Fibroblast of skin of left quadriceps (primary cell): ENCODE data around the gene EP300.
"Not testable (repeated sequence)": the region's sequence is repeated elsewhere in the genome, so short reads cannot be mapped to it uniquely, and the experiment has no call there.

Experiments
- DNase-seq, 2 experiments: peaks; one replicate each; pipeline ENCODE4 v3.0.0-alpha.2; 2013; ENCODE audit warnings: low read depth in 2 of 2

EP300 gene

DNA sequence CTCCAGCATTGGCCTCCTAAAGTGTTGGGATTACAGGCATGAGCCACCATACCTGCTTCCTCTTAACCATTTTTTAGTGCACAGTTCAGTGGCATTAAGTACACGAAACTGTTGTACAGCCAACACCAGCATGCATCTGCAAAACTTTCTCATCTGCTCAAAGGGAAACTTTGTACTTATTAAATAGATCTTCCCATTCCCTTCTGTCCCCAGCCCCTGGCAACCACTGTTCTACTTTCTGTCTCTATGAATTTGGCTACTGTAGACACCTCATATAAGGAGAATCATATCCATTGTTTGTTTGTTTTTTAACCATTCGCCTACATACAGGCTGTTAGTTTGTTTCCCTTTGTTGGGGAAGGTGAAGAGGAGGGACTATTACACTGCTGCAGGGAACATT is 6.5 kb upstream of the EP300 start:
- no peak for DNase-seq

DNA sequence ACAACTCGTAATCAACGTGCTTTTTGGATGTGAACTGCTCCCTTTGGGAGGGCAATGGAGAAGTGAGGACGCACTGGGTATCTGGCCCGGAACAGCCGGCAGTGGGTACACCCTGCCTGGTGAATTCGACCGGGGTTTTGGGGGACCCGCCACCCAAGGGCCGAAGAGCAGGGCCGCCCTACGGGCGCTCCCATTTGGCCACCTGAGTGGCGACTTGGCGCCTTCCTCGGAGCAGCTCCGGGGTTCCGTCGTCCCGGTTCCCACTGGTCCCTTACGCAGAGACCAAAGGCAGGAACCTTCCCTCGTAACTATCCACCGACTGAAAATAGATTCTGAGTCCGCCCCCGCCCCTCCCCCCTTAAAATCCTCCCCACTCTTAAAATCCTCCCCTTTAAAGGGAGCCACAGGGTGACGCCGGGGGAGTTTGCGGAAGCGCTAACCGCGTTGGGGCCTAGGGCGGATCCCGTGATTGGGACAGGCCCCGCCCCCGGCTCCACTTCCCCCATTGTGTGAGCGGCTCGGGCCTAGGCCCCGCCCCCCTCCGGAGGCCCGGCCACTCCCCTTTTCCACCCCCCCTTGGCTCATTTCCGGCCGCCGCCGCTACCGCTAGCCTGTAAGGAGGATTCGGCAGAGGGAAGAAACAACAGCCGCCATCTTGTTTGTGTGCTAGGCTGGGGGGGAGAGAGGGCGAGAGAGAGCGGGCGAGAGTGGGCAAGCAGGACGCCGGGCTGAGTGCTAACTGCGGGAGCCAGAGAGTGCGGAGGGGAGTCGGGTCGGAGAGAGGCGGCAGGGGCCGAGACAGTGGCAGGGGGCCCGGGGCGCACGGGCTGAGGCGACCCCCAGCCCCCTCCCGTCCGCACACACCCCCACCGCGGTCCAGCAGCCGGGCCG is 1.0 kb upstream of the EP300 start:
- peak; percentile 98 for DNase-seq

DNA sequence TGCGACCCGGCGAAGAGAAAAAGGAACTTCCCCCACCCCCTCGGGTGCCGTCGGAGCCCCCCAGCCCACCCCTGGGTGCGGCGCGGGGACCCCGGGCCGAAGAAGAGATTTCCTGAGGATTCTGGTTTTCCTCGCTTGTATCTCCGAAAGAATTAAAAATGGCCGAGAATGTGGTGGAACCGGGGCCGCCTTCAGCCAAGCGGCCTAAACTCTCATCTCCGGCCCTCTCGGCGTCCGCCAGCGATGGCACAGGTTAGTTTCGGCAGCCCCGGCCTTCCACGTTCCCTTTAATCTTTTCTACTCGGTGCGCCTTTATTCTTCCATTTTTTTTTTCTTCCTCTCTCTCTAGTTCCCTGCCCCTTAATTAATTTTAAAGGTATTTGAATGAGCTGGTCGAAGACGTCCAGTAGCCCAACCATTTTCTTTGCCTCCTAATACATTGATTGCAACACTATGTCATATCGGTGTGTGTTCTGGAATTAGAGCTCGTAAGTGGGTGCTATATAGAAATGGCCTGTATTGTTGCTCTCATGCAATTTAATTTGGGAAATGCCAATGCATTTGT is 537 bp downstream of the EP300 start:
- no peak for DNase-seq

DNA sequence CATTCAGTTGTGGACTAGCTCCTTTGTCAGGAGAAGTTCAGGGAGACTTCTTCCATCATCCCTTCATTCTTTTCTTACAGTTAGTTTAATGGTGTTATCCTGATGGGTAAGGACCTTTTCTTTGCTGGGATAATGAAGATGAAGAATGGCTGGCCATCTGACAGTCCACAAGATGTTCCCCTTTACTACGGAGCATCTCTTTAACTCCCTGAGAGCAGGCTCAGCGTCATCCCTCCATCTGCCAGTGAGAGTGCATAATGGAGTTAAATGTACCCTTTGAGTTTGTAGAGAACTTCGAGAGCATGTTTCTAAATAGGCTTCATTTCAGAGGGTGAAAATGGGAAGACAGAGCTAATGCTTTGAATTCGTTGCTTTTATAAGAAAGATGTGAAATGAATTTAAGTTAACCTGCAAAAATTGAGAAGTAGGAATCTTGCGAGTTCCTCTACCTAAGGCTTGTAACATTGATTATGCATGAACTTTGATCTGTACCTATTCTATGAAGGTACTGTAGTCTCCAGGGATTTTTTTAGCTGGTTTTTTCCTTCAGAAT is 1.7 kb downstream of the EP300 start:
- DNase-seq, result no peak

DNA sequence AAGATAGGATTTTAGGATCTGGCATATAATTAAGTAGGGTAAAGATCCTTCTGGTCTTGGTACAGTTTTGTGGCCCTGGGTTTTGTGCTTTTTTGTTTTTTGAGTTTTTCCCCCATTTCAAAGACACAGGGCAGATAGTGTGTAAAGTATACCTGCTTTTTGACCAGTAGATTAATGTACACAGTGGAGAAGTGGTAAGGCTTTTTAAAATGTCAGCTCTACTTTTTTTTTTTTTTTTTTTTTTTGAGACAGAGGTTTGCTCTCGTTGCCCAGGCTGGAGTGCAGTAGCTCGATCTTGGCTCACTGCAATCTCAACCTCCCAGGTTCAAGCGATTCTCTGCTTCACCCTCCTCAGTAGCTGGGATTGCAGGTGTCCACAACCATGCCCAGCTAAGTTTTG is 4.0 kb downstream of the EP300 start:
- DNase-seq, result no peak

DNA sequence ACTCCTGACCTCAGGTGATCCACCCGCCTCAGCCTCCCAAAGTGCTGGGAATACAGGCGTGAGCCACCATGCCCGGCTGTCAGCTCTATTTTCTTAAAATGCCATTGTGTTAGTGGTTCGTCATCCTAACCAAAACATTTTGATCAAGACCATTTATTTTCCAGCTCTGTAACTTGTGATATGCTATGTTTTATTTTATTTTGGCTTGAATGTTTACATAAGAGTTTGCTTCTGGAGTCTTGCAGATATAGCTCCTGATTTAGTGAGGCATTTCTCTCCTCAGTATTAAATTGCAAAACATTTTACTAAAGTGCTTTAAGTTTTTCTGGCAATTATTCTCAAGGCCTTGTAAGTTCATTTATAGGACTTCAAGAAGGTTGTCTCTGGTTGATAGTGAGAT is 4.4 kb downstream of the EP300 start:
- no peak for DNase-seq

DNA sequence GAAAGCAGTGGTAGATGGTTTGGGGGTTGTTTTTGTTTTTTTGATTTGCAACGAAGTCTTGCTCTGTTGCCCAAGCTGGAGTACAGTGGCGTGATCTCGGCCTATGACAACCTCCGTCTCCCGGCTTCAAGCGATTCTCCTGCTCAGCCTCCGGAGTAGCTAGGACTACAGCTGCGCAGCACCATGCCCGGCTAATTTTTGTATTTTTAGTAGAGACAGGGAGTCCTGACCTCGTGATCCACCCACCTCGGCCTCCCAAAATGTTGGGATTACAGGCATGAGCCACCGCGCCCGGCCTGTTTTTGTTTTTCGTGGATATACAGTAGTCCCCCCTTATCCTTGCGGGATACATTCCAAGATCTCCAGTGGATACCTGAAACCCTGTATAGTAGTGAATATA is 6.6 kb downstream of the EP300 start:
- DNase-seq, result no peak

DNA sequence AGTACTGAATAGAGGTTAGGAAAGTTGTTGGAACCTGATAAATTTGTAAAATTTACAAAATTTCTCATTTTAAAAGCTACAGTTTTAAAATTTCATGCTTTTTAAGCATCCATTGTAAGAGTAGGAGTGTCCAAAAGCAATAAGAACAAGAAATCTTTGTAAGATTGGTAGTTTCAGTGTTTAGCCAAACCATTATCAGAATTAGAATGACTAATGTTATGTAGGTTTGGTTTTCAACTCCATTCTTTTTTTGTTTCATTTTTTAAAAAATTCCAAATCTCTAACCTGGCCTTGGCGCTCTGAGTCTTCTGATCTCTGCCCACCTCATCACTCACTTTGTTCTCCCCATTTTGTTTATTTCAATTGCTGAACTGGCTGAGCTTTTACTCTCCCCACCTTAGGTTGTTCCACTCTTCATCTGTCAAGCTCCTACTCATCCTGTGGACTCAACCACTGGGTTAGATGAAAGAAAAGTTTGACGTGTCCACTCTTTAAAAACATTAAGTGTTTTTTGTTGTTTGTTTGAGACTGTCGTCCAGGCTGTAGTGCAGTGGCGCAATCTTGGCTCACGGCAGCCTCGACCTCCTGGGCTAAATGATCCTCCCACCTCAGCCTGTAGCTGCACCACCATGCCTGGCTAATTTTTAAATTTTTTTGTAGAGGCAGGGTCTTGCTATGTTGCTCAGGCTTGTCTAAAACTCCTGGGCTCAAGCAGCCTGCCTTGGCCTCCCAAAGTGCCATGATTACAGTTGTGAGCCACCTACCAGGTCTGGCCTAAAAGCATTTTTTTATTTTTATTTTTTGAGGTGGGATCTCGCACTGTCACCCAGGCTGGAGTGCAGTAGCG is 14.0 kb downstream of the EP300 start:
- no peak for DNase-seq

DNA sequence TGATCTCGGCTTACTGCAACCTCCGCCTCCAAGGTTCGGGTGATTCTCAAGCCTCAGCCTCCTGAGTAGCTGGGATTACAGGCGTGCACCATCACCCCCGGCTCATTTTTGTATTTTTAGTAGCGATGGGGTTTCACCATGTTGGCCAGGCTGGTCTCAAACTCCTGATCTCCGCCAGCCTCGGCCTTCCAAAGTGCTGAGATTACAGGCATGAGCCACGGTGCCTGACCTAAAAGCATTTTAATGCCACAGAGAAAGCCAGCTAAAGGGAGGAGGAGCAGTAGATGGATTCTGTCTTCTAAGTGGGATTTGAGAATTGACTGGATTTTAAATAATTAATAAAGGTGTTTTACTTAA is 14.6 kb downstream of the EP300 start:
- DNase-seq, result not testable (repeated sequence)

DNA sequence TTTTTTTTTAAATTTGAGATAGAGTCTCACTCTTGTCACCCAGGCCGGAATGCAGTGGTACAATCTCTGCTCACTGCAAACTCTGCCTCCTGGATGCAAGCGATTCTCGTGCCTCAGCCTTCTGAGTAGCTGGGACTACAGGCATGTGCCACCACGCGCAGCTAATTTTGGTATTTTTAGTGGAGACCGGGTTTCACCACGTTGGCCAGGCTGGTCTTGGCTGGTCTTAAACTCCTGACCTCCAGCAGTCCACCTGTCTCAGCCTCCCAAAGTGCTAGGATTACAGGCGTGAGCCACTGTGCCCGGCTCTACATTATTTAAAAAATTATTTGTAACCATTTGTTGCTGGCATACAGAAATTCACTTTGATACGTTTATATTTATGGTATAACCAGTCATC is 18.6 kb downstream of the EP300 start:
- DNase-seq, result no peak

DNA sequence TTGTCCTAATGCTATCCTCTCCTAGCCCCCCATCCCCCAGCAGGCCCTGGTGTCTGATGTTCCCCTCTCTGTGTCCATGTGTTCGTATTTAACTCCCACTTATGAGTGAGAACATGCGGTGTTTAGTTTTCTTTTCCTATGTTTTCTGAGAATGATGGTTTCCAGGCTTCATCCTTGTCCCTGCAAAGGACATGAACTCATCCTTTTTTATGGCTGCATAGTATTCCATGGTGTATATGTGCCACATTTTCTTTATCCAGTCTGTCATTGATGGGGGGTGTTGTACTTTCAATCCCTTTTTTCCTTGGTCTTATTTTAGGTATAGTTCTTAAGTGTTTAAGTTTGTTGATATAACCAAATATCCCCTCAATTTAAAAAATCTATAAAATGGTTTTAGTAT is 23.9 kb downstream of the EP300 start:
- no peak for DNase-seq

DNA sequence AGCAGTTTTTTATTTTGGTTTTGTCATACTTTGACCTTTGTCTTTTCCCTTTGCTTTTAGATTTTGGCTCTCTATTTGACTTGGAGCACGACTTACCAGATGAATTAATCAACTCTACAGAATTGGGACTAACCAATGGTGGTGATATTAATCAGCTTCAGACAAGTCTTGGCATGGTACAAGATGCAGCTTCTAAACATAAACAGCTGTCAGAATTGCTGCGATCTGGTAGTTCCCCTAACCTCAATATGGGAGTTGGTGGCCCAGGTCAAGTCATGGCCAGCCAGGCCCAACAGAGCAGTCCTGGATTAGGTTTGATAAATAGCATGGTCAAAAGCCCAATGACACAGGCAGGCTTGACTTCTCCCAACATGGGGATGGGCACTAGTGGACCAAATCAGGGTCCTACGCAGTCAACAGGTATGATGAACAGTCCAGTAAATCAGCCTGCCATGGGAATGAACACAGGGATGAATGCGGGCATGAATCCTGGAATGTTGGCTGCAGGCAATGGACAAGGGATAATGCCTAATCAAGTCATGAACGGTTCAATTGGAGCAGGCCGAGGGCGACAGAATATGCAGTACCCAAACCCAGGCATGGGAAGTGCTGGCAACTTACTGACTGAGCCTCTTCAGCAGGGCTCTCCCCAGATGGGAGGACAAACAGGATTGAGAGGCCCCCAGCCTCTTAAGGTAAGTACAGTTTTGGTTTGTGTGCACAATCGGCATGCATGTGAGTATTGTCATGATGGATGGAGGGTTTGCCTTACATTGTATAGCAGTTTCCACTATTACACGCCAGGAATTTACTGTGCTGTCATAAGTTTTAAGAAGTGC is 25.0 kb downstream of the EP300 start:
- no peak for DNase-seq

DNA sequence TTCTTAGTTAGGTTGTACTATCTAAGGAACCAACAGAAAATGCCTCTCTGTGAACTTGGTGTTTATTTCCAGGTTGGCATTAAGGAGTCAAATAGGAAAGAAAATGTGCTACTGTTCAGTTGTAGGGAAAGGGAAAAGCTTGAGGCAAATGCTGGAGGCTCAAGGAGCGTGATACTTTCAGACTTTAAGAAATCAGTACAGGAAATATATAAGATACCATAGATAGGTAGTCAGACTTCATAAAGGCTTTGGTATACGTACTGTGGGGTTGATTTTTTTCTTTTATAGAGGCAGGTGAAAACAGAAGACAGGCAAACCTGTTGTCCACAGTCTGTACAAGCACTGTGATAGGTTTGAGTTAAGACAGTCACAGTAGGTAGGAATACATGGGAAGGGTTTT is 30.8 kb downstream of the EP300 start:
- no peak for DNase-seq

DNA sequence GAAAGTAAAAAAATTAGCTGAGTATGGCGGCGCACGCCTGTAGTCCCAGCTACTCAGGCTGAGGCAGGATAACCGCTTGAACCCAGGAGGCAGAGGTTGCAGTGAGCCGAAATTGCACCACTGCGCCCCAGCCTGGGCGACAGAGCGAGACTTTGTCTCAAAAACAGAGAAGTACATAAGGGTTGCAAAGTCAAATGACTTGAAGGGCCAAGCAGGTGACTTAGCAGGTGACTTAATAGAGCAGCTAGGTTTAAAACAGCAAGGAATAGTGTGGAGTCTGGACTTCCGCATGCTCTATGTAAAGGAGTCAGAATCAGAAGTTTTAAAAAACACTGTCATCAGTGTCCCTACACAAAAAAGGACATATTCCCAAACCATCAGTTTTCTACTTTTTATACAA is 31.7 kb downstream of the EP300 start:
- no peak for DNase-seq

DNA sequence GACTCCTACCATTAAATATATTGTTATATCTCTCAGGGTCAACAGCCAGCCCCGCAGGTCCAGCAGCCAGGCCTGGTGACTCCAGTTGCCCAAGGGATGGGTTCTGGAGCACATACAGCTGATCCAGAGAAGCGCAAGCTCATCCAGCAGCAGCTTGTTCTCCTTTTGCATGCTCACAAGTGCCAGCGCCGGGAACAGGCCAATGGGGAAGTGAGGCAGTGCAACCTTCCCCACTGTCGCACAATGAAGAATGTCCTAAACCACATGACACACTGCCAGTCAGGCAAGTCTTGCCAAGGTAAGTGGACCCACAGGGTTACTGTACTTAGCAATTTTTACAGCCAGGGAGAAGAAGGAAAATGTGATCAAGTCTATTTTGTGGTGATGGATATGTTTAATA is 35.1 kb downstream of the EP300 start:
- DNase-seq, result no peak

DNA sequence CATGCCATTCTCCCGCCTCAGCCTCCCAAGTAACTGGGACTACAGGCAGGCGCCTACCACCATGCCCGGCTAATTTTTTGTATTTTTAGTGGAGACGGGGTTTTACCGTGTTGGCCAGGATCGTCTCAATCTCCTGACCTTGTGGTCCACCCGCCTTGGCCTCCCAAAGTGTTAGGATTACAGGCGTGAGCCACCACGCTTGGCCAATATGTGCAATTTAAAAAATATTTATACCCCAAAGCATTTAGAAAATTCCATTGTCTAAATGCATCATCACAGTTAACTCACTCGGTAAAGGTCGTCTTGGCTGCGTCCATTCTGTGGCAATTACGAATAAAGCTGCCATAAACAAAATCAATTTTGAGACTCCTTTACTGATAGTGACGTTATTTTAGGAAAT is 36.2 kb downstream of the EP300 start:
- no peak for DNase-seq

DNA sequence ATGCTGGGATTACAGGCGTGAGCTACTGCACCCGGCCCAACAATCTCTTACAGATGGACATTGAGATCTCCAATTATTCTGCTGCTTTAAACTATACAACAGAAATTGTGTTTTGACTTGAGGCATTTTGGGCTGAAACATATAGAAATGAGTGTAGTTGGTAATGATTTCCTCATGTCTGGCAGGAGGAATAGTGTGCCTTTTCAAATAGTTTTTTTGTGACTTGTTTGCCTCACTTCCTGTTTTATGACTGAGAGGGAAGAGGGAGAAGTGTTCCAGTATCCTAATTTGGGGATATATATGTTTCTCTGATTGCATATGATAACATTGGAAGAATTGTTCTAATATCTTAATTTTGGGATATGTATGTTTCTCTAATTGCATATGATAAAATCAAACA is 40.2 kb downstream of the EP300 start:
- no peak for DNase-seq

DNA sequence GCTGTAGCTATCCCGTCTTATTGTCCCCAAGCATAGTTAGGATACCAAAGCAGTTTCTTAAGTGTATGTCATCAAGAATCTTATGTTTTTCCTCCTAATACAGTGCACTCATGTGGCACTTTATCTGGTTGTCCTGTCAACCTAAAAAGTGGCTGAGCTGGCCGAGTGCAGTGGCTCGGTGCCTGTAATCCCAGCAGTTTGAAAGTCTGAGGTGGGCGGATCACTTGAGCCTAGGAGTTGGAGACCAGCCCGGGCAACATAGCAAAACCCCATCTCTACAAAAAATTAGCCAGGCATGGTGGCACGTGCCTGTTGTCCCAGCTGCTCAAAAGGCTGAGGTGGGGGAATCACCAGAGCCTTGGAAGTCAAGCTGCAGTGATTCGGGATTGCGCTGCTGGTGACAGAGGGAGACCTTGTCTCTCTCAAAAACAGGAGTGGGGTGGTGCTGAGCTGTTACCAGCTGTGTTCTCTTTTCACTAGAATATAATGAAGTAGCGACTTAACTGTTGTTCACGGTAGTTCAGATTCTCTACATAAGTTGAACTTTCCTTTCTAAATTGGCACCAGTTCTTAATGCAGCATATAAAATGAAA is 48.1 kb downstream of the EP300 start:
- DNase-seq, result no peak

DNA sequence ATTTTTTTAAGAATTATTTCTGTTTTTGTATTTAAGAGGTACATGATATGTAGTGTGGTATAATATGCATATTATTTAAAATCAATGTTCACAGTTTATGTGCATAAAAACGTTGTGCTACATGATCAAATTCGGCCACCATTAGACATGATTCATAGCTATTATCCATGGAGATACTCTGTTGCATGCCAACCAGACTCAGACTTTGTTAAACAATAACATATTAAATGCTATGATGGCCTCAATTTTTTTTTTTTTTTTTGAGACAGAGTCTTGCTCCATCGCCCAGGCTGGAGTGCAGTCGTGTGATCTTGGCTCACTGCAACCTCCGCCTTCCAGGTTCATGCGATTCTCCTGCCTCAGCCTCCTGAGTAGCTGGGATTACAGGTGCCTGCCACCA is 53.5 kb downstream of the EP300 start:
- not testable (repeated sequence) for DNase-seq

DNA sequence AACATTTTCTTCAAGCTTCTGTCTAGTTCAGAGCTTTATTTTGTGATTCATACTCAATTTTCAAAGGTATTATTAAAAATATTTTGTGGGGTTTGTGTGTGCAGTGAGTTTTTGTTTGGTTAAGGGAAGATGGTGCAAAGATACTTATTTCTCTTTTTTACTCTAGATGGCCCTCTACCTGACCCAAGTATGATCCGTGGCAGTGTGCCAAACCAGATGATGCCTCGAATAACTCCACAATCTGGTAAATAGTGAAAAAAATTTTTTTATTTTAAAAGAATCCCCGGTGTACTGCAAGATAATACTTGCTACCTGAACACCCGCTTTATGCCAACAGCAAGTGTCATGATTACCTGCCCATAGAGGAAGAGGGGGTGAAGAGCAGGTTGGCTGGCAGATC is 54.2 kb downstream of the EP300 start:
- no peak for DNase-seq

DNA sequence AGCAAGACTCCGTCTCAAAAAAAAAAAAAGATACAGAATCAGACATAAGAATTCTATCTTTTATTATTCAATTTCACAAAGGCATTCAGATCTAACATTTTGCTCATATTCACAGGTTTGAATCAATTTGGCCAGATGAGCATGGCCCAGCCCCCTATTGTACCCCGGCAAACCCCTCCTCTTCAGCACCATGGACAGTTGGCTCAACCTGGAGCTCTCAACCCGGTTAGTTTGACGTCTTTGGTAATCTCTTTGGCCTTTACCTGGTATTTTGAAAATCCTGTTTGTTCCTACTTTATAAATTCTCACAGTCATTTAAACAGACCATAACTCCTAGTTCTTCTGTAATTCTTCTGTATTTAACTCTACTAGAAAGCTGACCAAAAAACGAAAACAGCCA is 55.3 kb downstream of the EP300 start:
- DNase-seq, result no peak
